ENCODE data around the gene RBM24. TPM values are rescaled to one million over a fixed set of nuclear protein-coding genes. Genes with fewer than 3 reads are reported as not detected.

The RBM24 gene
- total and polyA plus RNA-seq, 9 of the 15 experiments (the other 6 are each of a cell fraction or from before 2014, with no cell fraction given): not detected

DNA sequence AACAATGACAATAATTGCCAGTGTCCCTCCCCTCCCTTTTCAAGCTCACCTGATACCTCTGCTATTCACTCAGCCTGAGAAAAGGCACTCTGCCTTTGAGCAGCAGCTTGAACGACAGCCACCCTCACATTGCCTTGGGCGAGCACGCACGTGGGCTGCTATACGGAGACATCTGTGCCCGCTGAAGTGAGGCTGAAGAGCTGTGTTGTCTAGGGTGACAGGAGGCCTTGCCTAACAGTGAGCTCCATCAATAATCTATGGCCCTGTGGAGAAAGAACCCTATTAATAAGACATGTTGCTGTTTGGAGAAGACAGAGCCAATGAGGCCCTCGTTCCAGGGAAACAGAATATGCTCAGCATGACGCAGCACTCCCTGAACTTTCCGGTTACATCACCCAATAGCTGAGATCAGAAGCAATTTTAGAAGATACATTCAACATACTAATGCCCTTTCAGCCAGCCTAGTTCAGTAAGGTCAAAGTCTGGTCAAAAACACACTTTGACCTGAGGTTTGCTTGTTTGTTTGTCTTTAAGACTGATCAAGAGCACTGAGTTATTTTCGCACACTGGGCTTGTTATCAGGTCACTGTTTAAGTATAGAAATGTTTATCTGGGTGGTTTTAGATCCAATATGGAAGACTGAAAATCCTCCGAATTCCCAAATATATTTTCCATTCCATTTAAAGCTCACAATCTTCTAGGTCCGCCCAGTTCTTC is 30.6 kb downstream of the RBM24 start (continued):
- TF ChIP-seq NEUROD1 (IDR thresholded peaks at IDR 0.05; ENCODE audit: borderline replicate concordance, low read depth, low read length, partially characterized antibody) (no peak), ETV1 (tag; conservative IDR thresholded peaks at IDR 0.05; ENCODE audit: low read depth) (peak; percentile 74; the same call in 1 of the 2 replicates), LCOR (CRISPR knock-in tag; IDR thresholded peaks at IDR 0.05) (no peak; the same call in 1 of the 2 replicates), GABPA (tag; conservative IDR thresholded peaks at IDR 0.05; ENCODE audit: low read depth) (peak; percentile 55), L3MBTL2 (IDR thresholded peaks at IDR 0.05) (peak; percentile 97), JUND (IDR thresholded peaks at IDR 0.05; ENCODE audit: borderline replicate concordance, low read depth, low read length) (peak; percentile 68), JUND (tag; IDR thresholded peaks at IDR 0.05; ENCODE audit: borderline replicate concordance, low read depth, low read length) (peak; percentile 84; the same call in 2 of the 3 replicates), MCM3 (IDR thresholded peaks at IDR 0.05) (no peak), STAT5B (CRISPR knock-in tag; IDR thresholded peaks at IDR 0.05) (no peak), ZNF24 (IDR thresholded peaks at IDR 0.05) (no peak), FIP1L1 (IDR thresholded peaks at IDR 0.05; ENCODE audit: low read depth, low read length, poor library complexity, severe bottlenecking) (no peak), SMARCC2 (IDR thresholded peaks at IDR 0.05; ENCODE audit: low read depth) (peak; percentile 28; the same call in 1 of the 2 replicates), NBN (IDR thresholded peaks at IDR 0.05; ENCODE audit: low read depth) (no peak), PKNOX1 (IDR thresholded peaks at IDR 0.05) (no peak), CREBBP (IDR thresholded peaks at IDR 0.05; ENCODE audit: low read depth, low read length) (no peak), TEAD4 (IDR thresholded peaks at IDR 0.05; ENCODE audit: low read length) (peak; percentile 31; the same call in 1 of the 2 replicates), TEAD4 (CRISPR knock-in tag; IDR thresholded peaks at IDR 0.05; ENCODE audit: borderline replicate concordance) (no peak), PHTF2 (CRISPR knock-in tag; IDR thresholded peaks at IDR 0.05) (no peak), HOXB6 (CRISPR knock-in tag; IDR thresholded peaks at IDR 0.05; ENCODE audit: borderline replicate concordance) (0 out of 2 replicates have a peak, but pooled peaks have one; percentile 35), CCNT2 (IDR thresholded peaks at IDR 0.05; ENCODE audit: borderline replicate concordance, extremely low read depth, insufficient read length, low read depth, low read length) (no peak), FOXK2 (conservative IDR thresholded peaks at IDR 0.05 in 1 of 2, IDR thresholded peaks at IDR 0.05 in 1 of 2; ENCODE audit: low read depth in 2 of 2) (peak in 1 of 2 experiments; percentile 30; a peak in 2 of 4 replicates)
- TF ChIP-seq, protein P1, sequence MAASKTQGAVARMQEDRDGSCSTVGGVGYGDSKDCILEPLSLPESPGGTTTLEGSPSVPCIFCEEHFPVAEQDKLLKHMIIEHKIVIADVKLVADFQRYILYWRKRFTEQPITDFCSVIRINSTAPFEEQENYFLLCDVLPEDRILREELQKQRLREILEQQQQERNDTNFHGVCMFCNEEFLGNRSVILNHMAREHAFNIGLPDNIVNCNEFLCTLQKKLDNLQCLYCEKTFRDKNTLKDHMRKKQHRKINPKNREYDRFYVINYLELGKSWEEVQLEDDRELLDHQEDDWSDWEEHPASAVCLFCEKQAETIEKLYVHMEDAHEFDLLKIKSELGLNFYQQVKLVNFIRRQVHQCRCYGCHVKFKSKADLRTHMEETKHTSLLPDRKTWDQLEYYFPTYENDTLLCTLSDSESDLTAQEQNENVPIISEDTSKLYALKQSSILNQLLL (CRISPR knock-in tag; IDR thresholded peaks at IDR 0.05; ENCODE audit: borderline replicate concordance): no peak
- TF ChIP-seq, protein P2, sequence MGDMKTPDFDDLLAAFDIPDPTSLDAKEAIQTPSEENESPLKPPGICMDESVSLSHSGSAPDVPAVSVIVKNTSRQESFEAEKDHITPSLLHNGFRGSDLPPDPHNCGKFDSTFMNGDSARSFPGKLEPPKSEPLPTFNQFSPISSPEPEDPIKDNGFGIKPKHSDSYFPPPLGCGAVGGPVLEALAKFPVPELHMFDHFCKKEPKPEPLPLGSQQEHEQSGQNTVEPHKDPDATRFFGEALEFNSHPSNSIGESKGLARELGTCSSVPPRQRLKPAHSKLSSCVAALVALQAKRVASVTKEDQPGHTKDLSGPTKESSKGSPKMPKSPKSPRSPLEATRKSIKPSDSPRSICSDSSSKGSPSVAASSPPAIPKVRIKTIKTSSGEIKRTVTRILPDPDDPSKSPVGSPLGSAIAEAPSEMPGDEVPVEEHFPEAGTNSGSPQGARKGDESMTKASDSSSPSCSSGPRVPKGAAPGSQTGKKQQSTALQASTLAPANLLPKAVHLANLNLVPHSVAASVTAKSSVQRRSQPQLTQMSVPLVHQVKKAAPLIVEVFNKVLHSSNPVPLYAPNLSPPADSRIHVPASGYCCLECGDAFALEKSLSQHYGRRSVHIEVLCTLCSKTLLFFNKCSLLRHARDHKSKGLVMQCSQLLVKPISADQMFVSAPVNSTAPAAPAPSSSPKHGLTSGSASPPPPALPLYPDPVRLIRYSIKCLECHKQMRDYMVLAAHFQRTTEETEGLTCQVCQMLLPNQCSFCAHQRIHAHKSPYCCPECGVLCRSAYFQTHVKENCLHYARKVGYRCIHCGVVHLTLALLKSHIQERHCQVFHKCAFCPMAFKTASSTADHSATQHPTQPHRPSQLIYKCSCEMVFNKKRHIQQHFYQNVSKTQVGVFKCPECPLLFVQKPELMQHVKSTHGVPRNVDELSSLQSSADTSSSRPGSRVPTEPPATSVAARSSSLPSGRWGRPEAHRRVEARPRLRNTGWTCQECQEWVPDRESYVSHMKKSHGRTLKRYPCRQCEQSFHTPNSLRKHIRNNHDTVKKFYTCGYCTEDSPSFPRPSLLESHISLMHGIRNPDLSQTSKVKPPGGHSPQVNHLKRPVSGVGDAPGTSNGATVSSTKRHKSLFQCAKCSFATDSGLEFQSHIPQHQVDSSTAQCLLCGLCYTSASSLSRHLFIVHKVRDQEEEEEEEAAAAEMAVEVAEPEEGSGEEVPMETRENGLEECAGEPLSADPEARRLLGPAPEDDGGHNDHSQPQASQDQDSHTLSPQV (IDR thresholded peaks at IDR 0.05): 0 out of 2 replicates have a peak, but pooled peaks have one; percentile 33
